Raji (cell line): ENCODE results near the gene BNIP3.

Source experiments
- POLR2A ChIP-seq: IDR thresholded peaks from 2 replicates; pipeline ENCODE4 v1.6.1; 2011; ENCODE audit warnings: low read depth, low read length, control low read depth; ENCODE audit not compliant: insufficient read depth

BNIP3 gene

GRCh38 chr10:131949041-131949862 lies 32.5 kb downstream of the BNIP3 start:
- TF ChIP-seq POLR2A: no peak

- TF ChIP-seq POLR2A: no peak
These were observed 33.2 kb downstream of the BNIP3 start for GRCh38 chr10:131948501-131948900.

- TF ChIP-seq POLR2A: no peak
These were observed 33.9 kb downstream of the BNIP3 start for GRCh38 chr10:131947631-131948347.

- no peak for TF ChIP-seq POLR2A
These were observed 34.8 kb downstream of the BNIP3 start for GRCh38 chr10:131946880-131947279.

GRCh38 chr10:131946321-131946751 lies 35.4 kb downstream of the BNIP3 start:
- TF ChIP-seq POLR2A: no peak

GRCh38 chr10:131944976-131945695 lies 36.6 kb downstream of the BNIP3 start:
- TF ChIP-seq POLR2A: no peak

- no peak for TF ChIP-seq POLR2A
These were observed 37.3 kb downstream of the BNIP3 start for GRCh38 chr10:131944412-131944811.

- no peak for TF ChIP-seq POLR2A
These were observed 38.5 kb downstream of the BNIP3 start for GRCh38 chr10:131943021-131943814.

GRCh38 chr10:131942455-131942854 lies 39.3 kb downstream of the BNIP3 start:
- TF ChIP-seq POLR2A: no peak

- no peak for TF ChIP-seq POLR2A
These were observed 43.0 kb downstream of the BNIP3 start for GRCh38 chr10:131938681-131939080.

- TF ChIP-seq POLR2A: no peak
These were observed 43.9 kb downstream of the BNIP3 start for GRCh38 chr10:131937836-131938235.

- no peak for TF ChIP-seq POLR2A
These were observed 45.0 kb downstream of the BNIP3 start for GRCh38 chr10:131936736-131937135.

GRCh38 chr10:131936294-131936693 lies 45.4 kb downstream of the BNIP3 start:
- TF ChIP-seq POLR2A: no peak

GRCh38 chr10:131935260-131935659 lies 46.5 kb downstream of the BNIP3 start:
- no peak for TF ChIP-seq POLR2A

- no peak for TF ChIP-seq POLR2A
These were observed 47.0 kb downstream of the BNIP3 start for GRCh38 chr10:131934769-131935168.
